Measurements from ENCODE around the gene ZBP1. TPM values are rescaled to one million over a fixed set of nuclear protein-coding genes. Genes with fewer than 3 reads are reported as not detected.
A peak's percentile ranks its signal among the peaks of the same experiment; 100 is the strongest.

ZBP1 gene
- total and polyA plus RNA-seq, 8 donors = 0.11 to 5.3 (median 0.39) TPM; not detected in 2

GRCh38 chr20:57587989-57588377 is 32.2 kb downstream of the ZBP1 start:
- Histone ChIP-seq H3K27me3 (peaks cover 0 to 45% of the 10 kb centered on the region in 2 donors), H3K36me3 (no peaks in the 10 kb centered on the region), H3K4me3 (no peak overlapping the region), H3K9me3 (no peaks in the 10 kb centered on the region), H3K4me1 (peaks cover 0 to 3% of the 10 kb centered on the region in 2 donors), H3K27ac (no peak overlapping the region)
- TF ChIP-seq CTCF (IDR thresholded peaks at IDR 0.05) = no peak
- DNase-seq (no peak), ATAC-seq (no peak)
- intact Hi-C loops (cut with DNase I) = loop anchor here in 1 of 2 donors (10.0 kb wide), 1 partner anchor 203 kb away; no protein-coding TSS in a partner anchor

GRCh38 chr20:57587278-57587988 is 32.8 kb downstream of the ZBP1 start:
- peaks cover 0 to 51% of the 10 kb centered on the region in 2 donors for H3K27me3 ChIP-seq
- intact Hi-C loops (cut with DNase I) = loop anchor here in 1 of 2 donors (10.0 kb wide), 1 partner anchor 203 kb away; no protein-coding TSS in a partner anchor

GRCh38 chr20:57586943-57587277 is 33.3 kb downstream of the ZBP1 start:
- Histone ChIP-seq H3K36me3 (no peaks in the 10 kb centered on the region), H3K27ac (no peak overlapping the region), H3K27me3 (peaks cover 0 to 51% of the 10 kb centered on the region in 2 donors), H3K4me1 (peaks cover 0 to 12% of the 10 kb centered on the region in 2 donors), H3K9me3 (no peaks in the 10 kb centered on the region), H3K4me3 (no peak overlapping the region)
- ATAC-seq (no peak), DNase-seq (no peak)
- intact Hi-C loops (cut with DNase I) = loop anchor here in 1 of 2 donors (10.0 kb wide), 1 partner anchor 202 kb away; no protein-coding TSS in a partner anchor
- TF ChIP-seq CTCF (IDR thresholded peaks at IDR 0.05) = no peak

More at GRCh38 chr20:57587278-57587988, 32.8 kb downstream of the ZBP1 start:
- no peak for TF ChIP-seq CTCF (IDR thresholded peaks at IDR 0.05)
- DNase-seq = no peak
- Histone ChIP-seq H3K9me3 (no peaks in the 10 kb centered on the region), H3K4me1 (peaks cover 0 to 7% of the 10 kb centered on the region in 2 donors), H3K36me3 (no peaks in the 10 kb centered on the region), H3K27ac (no peak overlapping the region), H3K4me3 (no peak overlapping the region)
- ATAC-seq = no peak

GRCh38 chr20:57586370-57586793 is 33.8 kb downstream of the ZBP1 start:
- Histone ChIP-seq H3K27ac (no peak overlapping the region), H3K36me3 (no peaks in the 10 kb centered on the region), H3K9me3 (no peaks in the 10 kb centered on the region), H3K4me3 (no peak overlapping the region), H3K27me3 (peaks cover 0 to 53% of the 10 kb centered on the region in 2 donors), H3K4me1 (peaks cover 0 to 18% of the 10 kb centered on the region in 2 donors)
- ATAC-seq (no peak), DNase-seq (peak in 1 of 4 donors; percentile 45)
- TF ChIP-seq CTCF (IDR thresholded peaks at IDR 0.05) = no peak
- intact Hi-C loops (cut with DNase I) = loop anchor here in 1 of 2 donors (10.0 kb wide), 1 partner anchor 202 kb away; no protein-coding TSS in a partner anchor

- no peak for TF ChIP-seq CTCF (IDR thresholded peaks at IDR 0.05)
- Histone ChIP-seq H3K4me3 (no peak overlapping the region), H3K27me3 (peaks cover 0 to 60% of the 10 kb centered on the region in 2 donors), H3K27ac (no peak overlapping the region), H3K4me1 (peaks cover 0 to 25% of the 10 kb centered on the region in 2 donors), H3K36me3 (no peaks in the 10 kb centered on the region), H3K9me3 (no peaks in the 10 kb centered on the region)
- intact Hi-C loops (cut with DNase I) = loop anchor here in 1 of 2 donors (10.0 kb wide), 1 partner anchor 201 kb away; no protein-coding TSS in a partner anchor
- ATAC-seq (no peak), DNase-seq (no peak)
Measured at GRCh38 chr20:57585466-57586213, 34.6 kb downstream of the ZBP1 start.
